Transverse colon (tissue), 4 donors: ENCODE data around the gene DSCAM.

ENCODE experiments used
- POLR2A ChIP-seq: fragments of 450-650 bp; IDR thresholded peaks from one replicate; pipeline ENCODE4 v1.6.1; 2016; ENCODE audit warnings: antibody characterized with exemption, mild to moderate bottlenecking, moderate library complexity
- POLR2AphosphoS5 ChIP-seq, 3 donors: sonication (generic); formaldehyde crosslinking; IDR thresholded peaks; one replicate each; pipeline ENCODE4 v1.6.1; 2016; ENCODE audit warnings: antibody characterized with exemption in 3 of 3
- TF ChIP-seq, protein P1 (sequence below), 5 experiments: fragments of 200-600 bp in 3 of 5; fragments of 450-650 bp in 2 of 5; sonication (generic) in 3 of 5; IDR thresholded peaks; 1 replicate in 2 of 5; 2 replicates in 3 of 5; pipeline ENCODE4 v1.5.1; 2016 to 2017; ENCODE audit warnings: antibody characterized with exemption in 5 of 5, inconsistent platforms in 3 of 5, mild to moderate bottlenecking in 2 of 5, moderate library complexity in 1 of 5

DNA sequence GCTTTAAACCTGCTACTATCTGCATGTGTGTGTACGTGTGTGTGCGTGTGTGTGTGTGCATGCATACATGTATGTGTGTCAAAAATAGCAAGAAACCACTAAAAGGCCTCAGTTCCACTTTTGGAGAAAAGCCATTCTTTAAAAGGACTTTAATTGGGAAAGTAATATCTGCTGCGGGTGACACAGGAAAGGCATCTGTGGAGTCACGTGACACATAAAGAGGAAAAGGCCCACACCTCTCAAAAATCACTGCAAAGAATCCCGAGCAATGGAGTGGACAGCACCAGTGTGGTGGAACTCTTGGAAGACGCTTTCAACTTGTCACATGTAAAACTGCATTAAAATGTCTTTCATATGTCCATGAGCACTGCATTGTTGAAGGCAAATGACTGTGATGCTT lies 63.6 kb downstream of the DSCAM start:
- TF ChIP-seq, protein P1, sequence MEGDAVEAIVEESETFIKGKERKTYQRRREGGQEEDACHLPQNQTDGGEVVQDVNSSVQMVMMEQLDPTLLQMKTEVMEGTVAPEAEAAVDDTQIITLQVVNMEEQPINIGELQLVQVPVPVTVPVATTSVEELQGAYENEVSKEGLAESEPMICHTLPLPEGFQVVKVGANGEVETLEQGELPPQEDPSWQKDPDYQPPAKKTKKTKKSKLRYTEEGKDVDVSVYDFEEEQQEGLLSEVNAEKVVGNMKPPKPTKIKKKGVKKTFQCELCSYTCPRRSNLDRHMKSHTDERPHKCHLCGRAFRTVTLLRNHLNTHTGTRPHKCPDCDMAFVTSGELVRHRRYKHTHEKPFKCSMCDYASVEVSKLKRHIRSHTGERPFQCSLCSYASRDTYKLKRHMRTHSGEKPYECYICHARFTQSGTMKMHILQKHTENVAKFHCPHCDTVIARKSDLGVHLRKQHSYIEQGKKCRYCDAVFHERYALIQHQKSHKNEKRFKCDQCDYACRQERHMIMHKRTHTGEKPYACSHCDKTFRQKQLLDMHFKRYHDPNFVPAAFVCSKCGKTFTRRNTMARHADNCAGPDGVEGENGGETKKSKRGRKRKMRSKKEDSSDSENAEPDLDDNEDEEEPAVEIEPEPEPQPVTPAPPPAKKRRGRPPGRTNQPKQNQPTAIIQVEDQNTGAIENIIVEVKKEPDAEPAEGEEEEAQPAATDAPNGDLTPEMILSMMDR (IDR thresholded peaks at IDR 0.05), result no peak
- TF ChIP-seq POLR2A, result no peak
- TF ChIP-seq POLR2AphosphoS5 (IDR thresholded peaks at IDR 0.05), result no peak
